ENCODE measurements around the gene HMGN4.
A peak's percentile ranks its signal among the peaks of the same experiment; 100 is the strongest.

The HMGN4 gene

DNA sequence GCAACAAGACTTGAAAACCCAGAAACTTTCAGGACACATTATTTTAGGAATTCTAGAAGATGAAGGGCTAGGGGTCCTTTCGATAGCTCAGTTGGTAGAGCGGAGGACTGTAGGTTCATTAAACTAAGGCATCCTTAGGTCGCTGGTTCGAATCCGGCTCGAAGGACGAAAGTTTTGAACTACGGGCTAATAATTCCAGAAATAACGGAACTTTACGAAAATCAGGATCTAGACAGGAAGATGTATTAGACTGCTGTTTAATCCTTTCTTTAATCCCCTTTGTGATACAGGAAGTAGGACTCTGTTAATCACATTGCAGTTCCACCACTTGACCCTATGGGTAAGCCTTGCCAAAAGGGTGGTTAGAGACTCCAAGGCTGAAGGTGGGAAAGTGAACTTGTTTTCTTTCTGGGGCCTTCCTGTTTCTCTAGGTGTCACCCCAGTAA is 37.4 kb downstream of the HMGN4 start:
- ChIA-PET POLR2A (interaction anchor here (1.0 to 5.3 kb wide), 4 partner anchors 9 to 378 kb away, joined by 4 to 43 read pairs (median 4); a partner anchor contains a TSS), CTCF (interaction anchor here (0.7 kb wide), 1 partner anchor 19 kb away, joined by 3 read pairs; no protein-coding TSS in a partner anchor)
- DNase-seq (ENCODE audit: extremely low spot score): no peak
- 0 out of 2 replicates have a peak, but pooled peaks have one; percentile 33 for TF ChIP-seq LEF1 (IDR thresholded peaks at IDR 0.05; ENCODE audit: borderline replicate concordance)
- TF ChIP-seq ELF4 (IDR thresholded peaks at IDR 0.05): 0 out of 2 replicates have a peak, but pooled peaks have one; percentile 7
- TF ChIP-seq ARNT (IDR thresholded peaks at IDR 0.05): no peak

- POLR2A ChIA-PET: interaction anchor here (0.9 to 5.3 kb wide), 4 partner anchors 7 to 39 kb away, joined by 3 to 43 read pairs (median 5); no protein-coding TSS in a partner anchor
- TF ChIP-seq ELF4 (IDR thresholded peaks at IDR 0.05): no peak
- TF ChIP-seq FOXA1 (IDR thresholded peaks at IDR 0.05): no peak
- TF ChIP-seq HDGF (IDR thresholded peaks at IDR 0.05; ENCODE audit: borderline replicate concordance): no peak
- TF ChIP-seq LEF1 (IDR thresholded peaks at IDR 0.05; ENCODE audit: borderline replicate concordance): no peak
- TF ChIP-seq NFRKB (IDR thresholded peaks at IDR 0.05): no peak
- no peak for TF ChIP-seq FOXM1 (IDR thresholded peaks at IDR 0.05; ENCODE audit: borderline replicate concordance)
- TF ChIP-seq ZNF384 (IDR thresholded peaks at IDR 0.05): no peak
- no peak for TF ChIP-seq PKNOX1 (IDR thresholded peaks at IDR 0.05)
- no peak for TF ChIP-seq CTBP1 (IDR thresholded peaks at IDR 0.05; ENCODE audit: borderline replicate concordance)
- no peak for TF ChIP-seq L3MBTL2 (conservative IDR thresholded peaks at IDR 0.05)
- no peak for TF ChIP-seq SUZ12 (IDR thresholded peaks at IDR 0.05)
- CTCF ChIA-PET: interaction anchor here (0.7 to 3.8 kb wide), 3 partner anchors 16 to 19 kb away, joined by 3 to 27 read pairs (median 4); partner anchors contain the start of gene ABT1
- DNase-seq (ENCODE audit: extremely low spot score): no peak
These were observed 38.3 kb downstream of the HMGN4 start for GRCh38 chr6:26576407-26576843.

GRCh38 chr6:26576929-26577719 is 39.0 kb downstream of the HMGN4 start:
- DNase-seq (ENCODE audit: extremely low spot score): no peak
- no peak for TF ChIP-seq PKNOX1 (IDR thresholded peaks at IDR 0.05)
- peak; percentile 62 for TF ChIP-seq L3MBTL2 (conservative IDR thresholded peaks at IDR 0.05)
- no peak for TF ChIP-seq ZNF384 (IDR thresholded peaks at IDR 0.05)
- no peak for TF ChIP-seq TARDBP (IDR thresholded peaks at IDR 0.05)
- CTCF ChIA-PET: interaction anchor here (1.1 to 3.8 kb wide), 2 partner anchors 15 to 18 kb away, joined by 4 to 27 read pairs; partner anchors contain the start of gene ABT1
- POLR2A ChIA-PET: interaction anchor here (0.9 to 5.3 kb wide), 6 partner anchors 8 to 570 kb away, joined by 3 to 43 read pairs (median 4); a partner anchor contains a TSS

- POLR2A ChIA-PET: interaction anchor here (0.9 to 5.3 kb wide), 6 partner anchors 9 to 570 kb away, joined by 3 to 43 read pairs (median 4); a partner anchor contains a TSS
These were observed 39.5 kb downstream of the HMGN4 start for GRCh38 chr6:26577720-26578072.

DNA sequence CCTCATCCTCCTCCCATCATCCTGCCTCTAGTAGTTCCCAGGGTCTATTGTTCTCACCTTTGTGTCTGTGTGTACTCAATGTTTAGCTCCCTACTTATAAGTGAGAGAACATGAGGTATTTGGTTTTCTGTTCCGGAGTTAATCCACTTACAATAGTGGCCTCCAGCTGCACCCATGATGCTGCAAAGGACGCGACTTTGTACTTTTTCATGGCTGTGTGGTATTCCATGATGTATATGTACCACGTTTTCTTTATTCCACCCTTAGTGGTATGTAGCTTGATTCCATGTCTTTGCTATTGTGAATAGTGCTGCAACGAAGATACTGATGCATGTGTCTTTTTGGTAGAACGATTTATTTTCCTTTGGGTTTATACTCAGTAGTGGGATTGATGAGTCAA is 40.1 kb downstream of the HMGN4 start:
- ChIA-PET POLR2A (interaction anchor here (1.6 to 5.3 kb wide), 2 partner anchors 16 to 569 kb away, joined by 4 to 43 read pairs; a partner anchor contains a TSS), CTCF (interaction anchor here (3.8 kb wide), 1 partner anchor 17 kb away, joined by 27 read pairs; the partner anchor contains the start of gene ABT1)
- TF ChIP-seq PKNOX1 (IDR thresholded peaks at IDR 0.05) (no peak), ARNT (IDR thresholded peaks at IDR 0.05) (no peak), SUZ12 (IDR thresholded peaks at IDR 0.05) (no peak), FOXA1 (IDR thresholded peaks at IDR 0.05) (no peak), L3MBTL2 (conservative IDR thresholded peaks at IDR 0.05) (no peak), NFRKB (IDR thresholded peaks at IDR 0.05) (no peak), TARDBP (IDR thresholded peaks at IDR 0.05) (no peak), HDGF (IDR thresholded peaks at IDR 0.05; ENCODE audit: borderline replicate concordance) (no peak), BHLHE40 (IDR thresholded peaks at IDR 0.05; ENCODE audit: borderline replicate concordance) (no peak), FOXM1 (IDR thresholded peaks at IDR 0.05; ENCODE audit: borderline replicate concordance) (no peak), SP1 (IDR thresholded peaks at IDR 0.05) (no peak), FOXK2 (IDR thresholded peaks at IDR 0.05) (no peak), ELF4 (IDR thresholded peaks at IDR 0.05) (no peak), ZNF384 (IDR thresholded peaks at IDR 0.05) (no peak), CTBP1 (IDR thresholded peaks at IDR 0.05; ENCODE audit: borderline replicate concordance) (no peak), LEF1 (IDR thresholded peaks at IDR 0.05; ENCODE audit: borderline replicate concordance) (no peak)
- no peak for DNase-seq (ENCODE audit: extremely low spot score)

More at GRCh38 chr6:26577720-26578072, 39.5 kb downstream of the HMGN4 start:
- no peak for DNase-seq (ENCODE audit: extremely low spot score)
- CTCF ChIA-PET: interaction anchor here (3.8 kb wide), 1 partner anchor 17 kb away, joined by 27 read pairs; the partner anchor contains the start of gene ABT1
- TF ChIP-seq L3MBTL2 (conservative IDR thresholded peaks at IDR 0.05): no peak
- no peak for TF ChIP-seq SP1 (IDR thresholded peaks at IDR 0.05)
- no peak for TF ChIP-seq HDGF (IDR thresholded peaks at IDR 0.05; ENCODE audit: borderline replicate concordance)
- no peak for TF ChIP-seq CTBP1 (IDR thresholded peaks at IDR 0.05; ENCODE audit: borderline replicate concordance)
- TF ChIP-seq NFRKB (IDR thresholded peaks at IDR 0.05): no peak
- no peak for TF ChIP-seq BHLHE40 (IDR thresholded peaks at IDR 0.05; ENCODE audit: borderline replicate concordance)
- TF ChIP-seq TARDBP (IDR thresholded peaks at IDR 0.05): no peak
- no peak for TF ChIP-seq ARNT (IDR thresholded peaks at IDR 0.05)
- TF ChIP-seq FOXA1 (IDR thresholded peaks at IDR 0.05): no peak

DNA sequence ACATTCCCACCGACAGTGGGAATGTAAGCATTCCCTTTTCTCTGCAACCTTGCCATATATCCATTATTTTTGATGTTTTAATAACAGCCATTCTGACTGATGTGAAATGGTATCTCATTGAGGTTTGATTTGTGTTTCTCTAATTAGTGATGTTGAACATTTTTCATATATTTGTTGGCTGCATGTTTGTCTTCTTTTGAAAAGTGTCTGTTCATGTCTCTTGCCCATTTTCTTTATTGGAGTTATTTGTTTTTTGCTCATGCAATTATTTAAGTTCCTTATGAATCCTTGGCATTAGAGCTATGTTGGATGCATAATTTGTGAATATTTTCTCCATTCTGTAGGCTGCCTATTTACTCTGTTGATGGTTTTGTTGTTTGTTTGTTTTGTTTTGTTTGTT is 40.6 kb downstream of the HMGN4 start:
- ChIA-PET POLR2A (interaction anchor here (0.9 to 5.3 kb wide), 2 partner anchors 15 to 568 kb away, joined by 5 to 43 read pairs; a partner anchor contains a TSS), CTCF (interaction anchor here (3.8 kb wide), 1 partner anchor 16 kb away, joined by 27 read pairs; the partner anchor contains the start of gene ABT1)
- DNase-seq (ENCODE audit: extremely low spot score): no peak
- TF ChIP-seq HDGF (IDR thresholded peaks at IDR 0.05; ENCODE audit: borderline replicate concordance): no peak
- TF ChIP-seq BHLHE40 (IDR thresholded peaks at IDR 0.05; ENCODE audit: borderline replicate concordance): no peak
- TF ChIP-seq NFRKB (IDR thresholded peaks at IDR 0.05): no peak
- no peak for TF ChIP-seq LEF1 (IDR thresholded peaks at IDR 0.05; ENCODE audit: borderline replicate concordance)
- no peak for TF ChIP-seq FOXM1 (IDR thresholded peaks at IDR 0.05; ENCODE audit: borderline replicate concordance)
- no peak for TF ChIP-seq TARDBP (IDR thresholded peaks at IDR 0.05)
- TF ChIP-seq CTBP1 (IDR thresholded peaks at IDR 0.05; ENCODE audit: borderline replicate concordance): no peak
- TF ChIP-seq ARNT (IDR thresholded peaks at IDR 0.05): no peak
- TF ChIP-seq L3MBTL2 (conservative IDR thresholded peaks at IDR 0.05): no peak
- no peak for TF ChIP-seq PKNOX1 (IDR thresholded peaks at IDR 0.05)
- TF ChIP-seq FOXA1 (IDR thresholded peaks at IDR 0.05): no peak
- no peak for TF ChIP-seq FOXK2 (IDR thresholded peaks at IDR 0.05)
- no peak for TF ChIP-seq SUZ12 (IDR thresholded peaks at IDR 0.05)
- no peak for TF ChIP-seq SP1 (IDR thresholded peaks at IDR 0.05)
- no peak for TF ChIP-seq ZNF384 (IDR thresholded peaks at IDR 0.05)
- TF ChIP-seq ELF4 (IDR thresholded peaks at IDR 0.05): no peak
